ENCODE results near the gene ALDH1A3. TPM values are rescaled to one million over a fixed set of nuclear protein-coding genes. Genes with fewer than 3 reads are reported as not detected.
"Not testable (repeated sequence)": the region's sequence is repeated elsewhere in the genome, so short reads cannot be mapped to it uniquely, and the experiment has no call there.

Gene ALDH1A3
- total RNA-seq, 1 experiment from 2014 or later, result 25.9 TPM

- DNase-seq, result no peak
- no peaks in the 10 kb centered on the region for H3K27me3 ChIP-seq (ENCODE audit: control insufficient read depth, insufficient read depth, low read length)
- no peaks in the 10 kb centered on the region for H3K36me3 ChIP-seq (replicated peaks; ENCODE audit: control insufficient read depth, insufficient read depth, low read length)
- peak overlapping the region; percentile 21; the same call in 1 of the 2 replicates for H3K4me3 ChIP-seq (ENCODE audit: insufficient read depth, low read depth, low read length)
Measured at GRCh38 chr15:100849855-100850218, 29.8 kb upstream of the ALDH1A3 start.

- not testable (repeated sequence) for H3K36me3 ChIP-seq (replicated peaks; ENCODE audit: control insufficient read depth, insufficient read depth, low read length); DNase-seq; H3K4me3 ChIP-seq (ENCODE audit: insufficient read depth, low read depth, low read length); H3K27me3 ChIP-seq (ENCODE audit: control insufficient read depth, insufficient read depth, low read length)
Measured at GRCh38 chr15:100851428-100852015, 28.1 kb upstream of the ALDH1A3 start.

GRCh38 chr15:100852630-100853029, 27.0 kb upstream of the ALDH1A3 start:
- Histone ChIP-seq H3K4me3 (ENCODE audit: insufficient read depth, low read depth, low read length) (no peak overlapping the region), H3K36me3 (replicated peaks; ENCODE audit: control insufficient read depth, insufficient read depth, low read length) (no peaks in the 10 kb centered on the region), H3K27me3 (ENCODE audit: control insufficient read depth, insufficient read depth, low read length) (no peaks in the 10 kb centered on the region)
- no peak for DNase-seq

- Histone ChIP-seq H3K27me3 (ENCODE audit: control insufficient read depth, insufficient read depth, low read length) (no peaks in the 10 kb centered on the region), H3K36me3 (replicated peaks; ENCODE audit: control insufficient read depth, insufficient read depth, low read length) (no peaks in the 10 kb centered on the region), H3K4me3 (ENCODE audit: insufficient read depth, low read depth, low read length) (no peak overlapping the region)
- no peak for DNase-seq
Measured at GRCh38 chr15:100853676-100854440, 25.8 kb upstream of the ALDH1A3 start.

- no peaks in the 10 kb centered on the region for H3K27me3 ChIP-seq (ENCODE audit: control insufficient read depth, insufficient read depth, low read length)
- no peaks in the 10 kb centered on the region for H3K36me3 ChIP-seq (replicated peaks; ENCODE audit: control insufficient read depth, insufficient read depth, low read length)
- DNase-seq, result no peak
- no peak overlapping the region for H3K4me3 ChIP-seq (ENCODE audit: insufficient read depth, low read depth, low read length)
Measured at GRCh38 chr15:100856867-100857266, 22.8 kb upstream of the ALDH1A3 start.

GRCh38 chr15:100858294-100858693, 21.3 kb upstream of the ALDH1A3 start:
- no peaks in the 10 kb centered on the region for H3K36me3 ChIP-seq (replicated peaks; ENCODE audit: control insufficient read depth, insufficient read depth, low read length)
- no peaks in the 10 kb centered on the region for H3K27me3 ChIP-seq (ENCODE audit: control insufficient read depth, insufficient read depth, low read length)
- H3K4me3 ChIP-seq (ENCODE audit: insufficient read depth, low read depth, low read length), result no peak overlapping the region
- no peak for DNase-seq

GRCh38 chr15:100859970-100860828, 19.4 kb upstream of the ALDH1A3 start:
- Histone ChIP-seq H3K27me3 (ENCODE audit: control insufficient read depth, insufficient read depth, low read length) (no peaks in the 10 kb centered on the region), H3K4me3 (ENCODE audit: insufficient read depth, low read depth, low read length) (no peak overlapping the region), H3K36me3 (replicated peaks; ENCODE audit: control insufficient read depth, insufficient read depth, low read length) (no peaks in the 10 kb centered on the region)
- DNase-seq, result no peak

- DNase-seq, result no peak
- Histone ChIP-seq H3K4me3 (ENCODE audit: insufficient read depth, low read depth, low read length) (no peak overlapping the region), H3K27me3 (ENCODE audit: control insufficient read depth, insufficient read depth, low read length) (no peaks in the 10 kb centered on the region), H3K36me3 (replicated peaks; ENCODE audit: control insufficient read depth, insufficient read depth, low read length) (no peaks in the 10 kb centered on the region)
Measured at GRCh38 chr15:100860829-100861510, 18.7 kb upstream of the ALDH1A3 start.

GRCh38 chr15:100861511-100861991, 18.1 kb upstream of the ALDH1A3 start:
- no peak for DNase-seq
- Histone ChIP-seq H3K27me3 (ENCODE audit: control insufficient read depth, insufficient read depth, low read length) (no peaks in the 10 kb centered on the region), H3K4me3 (ENCODE audit: insufficient read depth, low read depth, low read length) (no peak overlapping the region), H3K36me3 (replicated peaks; ENCODE audit: control insufficient read depth, insufficient read depth, low read length) (no peaks in the 10 kb centered on the region)

GRCh38 chr15:100862162-100862561, 17.5 kb upstream of the ALDH1A3 start:
- Histone ChIP-seq H3K4me3 (ENCODE audit: insufficient read depth, low read depth, low read length) (no peak overlapping the region), H3K27me3 (ENCODE audit: control insufficient read depth, insufficient read depth, low read length) (no peaks in the 10 kb centered on the region), H3K36me3 (replicated peaks; ENCODE audit: control insufficient read depth, insufficient read depth, low read length) (no peaks in the 10 kb centered on the region)
- no peak for DNase-seq

GRCh38 chr15:100863075-100863795, 16.4 kb upstream of the ALDH1A3 start:
- Histone ChIP-seq H3K36me3 (replicated peaks; ENCODE audit: control insufficient read depth, insufficient read depth, low read length) (no peaks in the 10 kb centered on the region), H3K4me3 (ENCODE audit: insufficient read depth, low read depth, low read length) (no peak overlapping the region), H3K27me3 (ENCODE audit: control insufficient read depth, insufficient read depth, low read length) (no peaks in the 10 kb centered on the region)
- no peak for DNase-seq

GRCh38 chr15:100863796-100864267, 15.8 kb upstream of the ALDH1A3 start:
- no peak for DNase-seq
- H3K4me3 ChIP-seq (ENCODE audit: insufficient read depth, low read depth, low read length), result no peak overlapping the region
- no peaks in the 10 kb centered on the region for H3K36me3 ChIP-seq (replicated peaks; ENCODE audit: control insufficient read depth, insufficient read depth, low read length)
- H3K27me3 ChIP-seq (ENCODE audit: control insufficient read depth, insufficient read depth, low read length), result no peaks in the 10 kb centered on the region

GRCh38 chr15:100866386-100867330, 13.0 kb upstream of the ALDH1A3 start:
- Histone ChIP-seq H3K4me3 (ENCODE audit: insufficient read depth, low read depth, low read length) (no peak overlapping the region), H3K36me3 (replicated peaks; ENCODE audit: control insufficient read depth, insufficient read depth, low read length) (no peaks in the 10 kb centered on the region), H3K27me3 (ENCODE audit: control insufficient read depth, insufficient read depth, low read length) (no peaks in the 10 kb centered on the region)
- no peak for DNase-seq

Data from H7 (cell line).